Gastrocnemius medialis (tissue), 4 donors: ENCODE data around the gene PTBP1. TPM values are rescaled to one million over a fixed set of nuclear protein-coding genes. Genes with fewer than 3 reads are reported as not detected.
"Not testable (repeated sequence)": the region's sequence is repeated elsewhere in the genome, so short reads cannot be mapped to it uniquely, and the experiment has no call there.

ENCODE experiments used
- ATAC-seq, 2 donors: fragments of 150-250 bp; one replicate each; pipeline ENCODE4 v1.9.1; 2016
- DNase-seq, 2 donors: peaks; one replicate each; pipeline ENCODE4 v3.0.0-alpha.2; 2019
- H3K27ac ChIP-seq, 4 donors: fragments of 200-600 bp; sonication (generic); 1 replicate in 1 of 4; 2 replicates in 3 of 4; pipeline ENCODE4 v1.5.1; 2016 to 2018; ENCODE audit warnings: mild to moderate bottlenecking in 2 of 4, moderate library complexity in 1 of 4
- H3K27me3 ChIP-seq, 3 donors: fragments of 200-600 bp; sonication (generic) in 2 of 3; 1 replicate in 1 of 3; 2 replicates in 2 of 3; pipeline versions ENCODE4 v1.5.1 to v1.6.0; 2016 to 2019; ENCODE audit warnings: mild to moderate bottlenecking in 1 of 3, moderate library complexity in 1 of 3
- H3K36me3 ChIP-seq, 2 donors: fragments of 200-600 bp; sonication (generic) in 1 of 2; one replicate each; pipeline ENCODE4 v1.5.1; 2017 to 2018
- H3K4me1 ChIP-seq, 2 donors: fragments of 200-600 bp; sonication (generic) in 1 of 2; one replicate each; pipeline ENCODE4 v1.5.1; 2016 to 2017; ENCODE audit warnings: mild to moderate bottlenecking in 2 of 2
- H3K4me3 ChIP-seq, 4 donors: fragments of 200-600 bp; sonication (generic) in 3 of 4; 1 replicate in 1 of 4; 2 replicates in 3 of 4; pipeline ENCODE4 v1.5.1; 2016 to 2019; ENCODE audit warnings: mild to moderate bottlenecking in 2 of 4
- H3K9me3 ChIP-seq, 3 donors: fragments of 200-600 bp; sonication (generic) in 2 of 3; 1 replicate in 1 of 3; 2 replicates in 2 of 3; pipeline ENCODE4 v1.5.1; 2016 to 2019
- POLR2A ChIP-seq, 2 donors: fragments of 450-650 bp; IDR thresholded peaks; one replicate each; pipeline ENCODE4 v1.6.1; 2017; ENCODE audit warnings: antibody characterized with exemption in 2 of 2, mild to moderate bottlenecking in 2 of 2, moderate library complexity in 2 of 2
- in situ Hi-C, 4 donors: fragments of 200-750 bp; cut with MboI; loops; one replicate each; pipeline versions ENCODE4 v1.15.0 to v1.8.0; 2017; ENCODE audit warnings: low sequenced_read_pairs in 4 of 4
- intact Hi-C: fragments of 100-400 bp; cut with DNase I; formaldehyde crosslinking; loops from one replicate; pipeline ENCODE4 v1.15.1; 2023; ENCODE audit warnings: low total_unique reads
- total RNA-seq, 4 donors: library from RNA; depleted of rRNA; stranded (reverse); fragments of >200 nt; gene quantifications; one replicate each; pipeline versions ENCODE4 v1.1.0 to v1.2.3, GENCODE V29; 2016
- TF ChIP-seq, protein P1 (sequence below), 5 experiments: fragments of 450-650 bp in 3 of 5; fragments of 200-600 bp in 2 of 5; sonication (generic) in 2 of 5; IDR thresholded peaks in 4 of 5; conservative IDR thresholded peaks in 1 of 5; 1 replicate in 4 of 5; 2 replicates in 1 of 5; pipeline ENCODE4 v1.5.1; 2016 to 2019; ENCODE audit warnings: antibody characterized with exemption in 5 of 5, mild to moderate bottlenecking in 3 of 5, moderate library complexity in 3 of 5

Gene PTBP1
- total RNA-seq, 4 donors from 2014 or later, result 29.8 to 51.7 (median 36.7) TPM

DNA sequence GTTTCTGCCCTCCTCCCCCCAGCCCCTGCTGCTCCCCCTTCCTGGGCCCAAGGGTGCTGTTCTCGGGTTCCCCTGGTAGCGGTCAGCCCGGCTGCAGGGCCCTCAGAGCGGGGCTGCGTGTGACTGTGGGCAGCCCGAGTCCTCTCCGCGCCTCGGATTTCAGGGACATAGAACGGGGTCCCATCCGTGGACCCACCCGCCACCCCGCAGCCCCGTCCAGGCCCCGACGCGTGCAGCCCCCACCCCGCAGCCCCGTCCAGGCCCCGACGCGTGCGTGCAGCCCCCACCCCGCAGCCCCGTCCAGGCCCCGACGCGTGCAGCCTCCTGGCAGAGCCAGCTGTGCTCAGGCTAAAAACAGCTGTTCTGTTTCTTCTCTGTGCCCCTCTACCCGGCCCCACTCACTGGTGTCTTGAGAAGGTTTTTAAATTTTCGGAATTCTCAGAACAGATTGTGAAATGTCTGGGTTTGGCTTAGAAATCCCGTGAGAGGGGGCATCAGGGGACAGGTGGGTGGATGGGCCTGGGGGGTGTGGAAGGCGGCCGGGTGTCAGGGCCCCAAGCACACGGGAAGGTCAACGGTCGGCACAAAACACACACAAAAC is 38.1 kb downstream of the PTBP1 start:
- no peak overlapping the region for H3K27ac ChIP-seq
- no peaks in the 10 kb centered on the region for H3K36me3 ChIP-seq
- TF ChIP-seq POLR2A (IDR thresholded peaks at IDR 0.05), result no peak
- TF ChIP-seq, protein P1, sequence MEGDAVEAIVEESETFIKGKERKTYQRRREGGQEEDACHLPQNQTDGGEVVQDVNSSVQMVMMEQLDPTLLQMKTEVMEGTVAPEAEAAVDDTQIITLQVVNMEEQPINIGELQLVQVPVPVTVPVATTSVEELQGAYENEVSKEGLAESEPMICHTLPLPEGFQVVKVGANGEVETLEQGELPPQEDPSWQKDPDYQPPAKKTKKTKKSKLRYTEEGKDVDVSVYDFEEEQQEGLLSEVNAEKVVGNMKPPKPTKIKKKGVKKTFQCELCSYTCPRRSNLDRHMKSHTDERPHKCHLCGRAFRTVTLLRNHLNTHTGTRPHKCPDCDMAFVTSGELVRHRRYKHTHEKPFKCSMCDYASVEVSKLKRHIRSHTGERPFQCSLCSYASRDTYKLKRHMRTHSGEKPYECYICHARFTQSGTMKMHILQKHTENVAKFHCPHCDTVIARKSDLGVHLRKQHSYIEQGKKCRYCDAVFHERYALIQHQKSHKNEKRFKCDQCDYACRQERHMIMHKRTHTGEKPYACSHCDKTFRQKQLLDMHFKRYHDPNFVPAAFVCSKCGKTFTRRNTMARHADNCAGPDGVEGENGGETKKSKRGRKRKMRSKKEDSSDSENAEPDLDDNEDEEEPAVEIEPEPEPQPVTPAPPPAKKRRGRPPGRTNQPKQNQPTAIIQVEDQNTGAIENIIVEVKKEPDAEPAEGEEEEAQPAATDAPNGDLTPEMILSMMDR (IDR thresholded peaks at IDR 0.05 in 4 of 5, conservative IDR thresholded peaks at IDR 0.05 in 1 of 5), result no peak
- ATAC-seq (no peak), DNase-seq (no peak)
- no peaks in the 10 kb centered on the region for H3K4me1 ChIP-seq
- intact Hi-C loops (no loop called here), in situ Hi-C loops (no loop called here)
- no peaks in the 10 kb centered on the region for H3K9me3 ChIP-seq
- H3K4me3 ChIP-seq, result no peak overlapping the region
- peaks cover 48 to 67% (median 65%) of the 10 kb centered on the region in 3 donors for H3K27me3 ChIP-seq

DNA sequence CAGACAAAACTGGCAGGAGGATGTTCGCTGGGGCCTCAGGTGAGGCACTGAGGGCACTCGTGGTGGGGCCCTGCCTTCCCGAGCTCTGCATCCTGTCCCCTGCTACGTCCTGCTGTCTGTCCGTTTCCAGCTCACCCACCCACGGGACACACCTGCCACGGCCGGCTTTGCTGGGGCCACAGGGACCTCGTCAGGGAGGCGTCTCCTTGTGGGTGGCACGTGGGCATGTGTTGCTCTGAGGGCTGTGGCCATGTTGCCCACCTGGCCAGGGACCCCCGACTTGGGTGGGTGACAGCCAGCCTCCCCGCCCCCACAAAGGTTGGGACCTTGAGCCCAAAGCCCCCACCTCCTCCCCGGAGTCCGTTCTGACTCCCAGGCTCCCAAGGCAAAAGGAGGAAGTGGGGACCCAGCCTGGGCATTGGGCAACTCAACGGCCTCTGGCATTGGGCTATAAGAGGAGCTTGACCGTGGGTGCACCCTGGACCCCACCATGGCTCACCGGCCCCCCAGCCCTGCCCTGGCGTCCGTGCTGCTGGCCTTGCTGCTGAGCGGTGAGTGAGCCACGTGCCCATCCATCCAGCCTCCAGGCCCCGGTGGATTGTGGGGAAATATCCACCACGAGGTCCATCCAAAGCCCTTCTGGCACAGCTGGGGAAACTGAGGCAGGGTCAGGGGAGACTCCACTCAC is 43.4 kb downstream of the PTBP1 start, which contains the start of gene PRTN3:
TSS of gene PRTN3 (plus strand) at position 481 of the 688 bp plus-strand sequence. CDS start at position 491, 10 bp downstream.
- ATAC-seq, result no peak
- intact Hi-C loops, result no loop called here
- TF ChIP-seq POLR2A (IDR thresholded peaks at IDR 0.05), result no peak
- TF ChIP-seq, protein P1 (IDR thresholded peaks at IDR 0.05 in 4 of 5, conservative IDR thresholded peaks at IDR 0.05 in 1 of 5), result no peak
- H3K36me3 ChIP-seq, result no peaks in the 10 kb centered on the region
- peaks cover 0 to 8% of the 10 kb centered on the region in 2 donors for H3K4me1 ChIP-seq
- no peak for DNase-seq
- H3K27me3 ChIP-seq, result peaks cover 62 to 75% (median 65%) of the 10 kb centered on the region in 3 donors
- no peak within 1 kb of the TSS for H3K27ac ChIP-seq
- H3K9me3 ChIP-seq, result no peaks in the 10 kb centered on the region
- in situ Hi-C loops, result no loop called here
- no peak within 1 kb of the TSS for H3K4me3 ChIP-seq

DNA sequence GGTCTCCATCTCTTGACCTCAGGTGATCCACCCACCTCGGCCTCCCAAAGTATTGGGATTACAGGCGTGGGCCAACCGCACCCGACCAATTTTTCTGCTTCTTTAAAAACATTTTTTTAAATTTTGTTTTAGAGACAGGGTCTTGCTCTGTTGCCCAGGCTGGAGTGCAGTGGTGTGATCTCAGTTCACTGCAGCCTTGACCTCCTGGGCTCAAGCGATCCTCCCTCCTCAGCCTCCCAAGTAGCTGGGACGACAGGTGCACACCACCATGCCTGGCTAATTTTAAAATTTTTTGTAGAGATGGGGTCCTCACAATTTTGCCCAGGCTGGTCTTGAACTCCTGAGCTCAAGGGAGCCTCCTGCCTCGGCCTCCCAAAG is 45.5 kb downstream of the PTBP1 start:
- H3K27ac ChIP-seq, in situ Hi-C loops, H3K36me3 ChIP-seq, H3K4me3 ChIP-seq, H3K4me1 ChIP-seq, ATAC-seq, intact Hi-C loops, DNase-seq, H3K9me3 ChIP-seq: not testable (repeated sequence)
- H3K27me3 ChIP-seq, result peaks cover 67 to 74% (median 67%) of the 10 kb centered on the region in 3 donors

DNA sequence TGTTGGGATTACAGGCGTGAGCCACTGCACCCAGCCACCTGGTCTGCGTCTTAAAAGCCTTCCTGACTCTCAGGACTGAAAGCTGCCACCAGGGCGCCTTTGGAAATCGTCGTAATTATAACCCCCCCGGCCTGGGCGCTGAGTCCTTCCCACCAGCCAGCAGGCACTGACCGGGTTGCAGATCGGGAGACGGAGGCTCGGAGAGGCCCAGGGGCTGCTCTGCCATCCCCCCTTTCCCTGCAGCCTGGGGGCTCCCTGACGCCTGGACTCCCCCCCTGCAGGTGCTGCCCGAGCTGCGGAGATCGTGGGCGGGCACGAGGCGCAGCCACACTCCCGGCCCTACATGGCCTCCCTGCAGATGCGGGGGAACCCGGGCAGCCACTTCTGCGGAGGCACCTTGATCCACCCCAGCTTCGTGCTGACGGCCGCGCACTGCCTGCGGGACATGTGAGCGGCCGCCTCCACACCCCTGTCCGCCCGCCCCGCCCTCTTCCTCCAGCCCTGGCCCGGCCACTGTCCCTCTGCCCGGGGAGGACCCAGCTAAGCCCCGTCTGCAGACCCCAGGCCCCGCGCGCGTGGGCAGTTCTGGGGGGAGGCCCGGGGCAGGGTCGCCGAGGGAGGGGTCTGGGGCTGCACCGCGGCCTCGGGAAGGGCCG is 46.1 kb downstream of the PTBP1 start:
- H3K4me3 ChIP-seq, result peak overlapping the region in 1 of 4 donors; percentile 13
- no peaks in the 10 kb centered on the region for H3K9me3 ChIP-seq
- H3K36me3 ChIP-seq, result no peaks in the 10 kb centered on the region
- H3K27me3 ChIP-seq, result peaks cover 70 to 76% (median 70%) of the 10 kb centered on the region in 3 donors
- in situ Hi-C loops (no loop called here), intact Hi-C loops (no loop called here)
- peaks cover 0 to 8% of the 10 kb centered on the region in 2 donors for H3K4me1 ChIP-seq
- DNase-seq (no peak), ATAC-seq (no peak)
- no peak overlapping the region for H3K27ac ChIP-seq
- TF ChIP-seq, protein P1 (IDR thresholded peaks at IDR 0.05 in 4 of 5, conservative IDR thresholded peaks at IDR 0.05 in 1 of 5), result no peak
